Activated CD4-positive, alpha-beta T cell treated with anti-CD3 and anti-CD28 coated beads, Interleukin-2, amount 50 U/mL, for 48 hours (primary cell): ENCODE results near the gene KRT34.
"Not testable (repeated sequence)": the region's sequence is repeated elsewhere in the genome, so short reads cannot be mapped to it uniquely, and the experiment has no call there.

Experiments
- DNase-seq, 2 experiments: peaks; one replicate each; pipeline ENCODE4 v3.0.0-alpha.2; 2020

KRT34 gene

DNA sequence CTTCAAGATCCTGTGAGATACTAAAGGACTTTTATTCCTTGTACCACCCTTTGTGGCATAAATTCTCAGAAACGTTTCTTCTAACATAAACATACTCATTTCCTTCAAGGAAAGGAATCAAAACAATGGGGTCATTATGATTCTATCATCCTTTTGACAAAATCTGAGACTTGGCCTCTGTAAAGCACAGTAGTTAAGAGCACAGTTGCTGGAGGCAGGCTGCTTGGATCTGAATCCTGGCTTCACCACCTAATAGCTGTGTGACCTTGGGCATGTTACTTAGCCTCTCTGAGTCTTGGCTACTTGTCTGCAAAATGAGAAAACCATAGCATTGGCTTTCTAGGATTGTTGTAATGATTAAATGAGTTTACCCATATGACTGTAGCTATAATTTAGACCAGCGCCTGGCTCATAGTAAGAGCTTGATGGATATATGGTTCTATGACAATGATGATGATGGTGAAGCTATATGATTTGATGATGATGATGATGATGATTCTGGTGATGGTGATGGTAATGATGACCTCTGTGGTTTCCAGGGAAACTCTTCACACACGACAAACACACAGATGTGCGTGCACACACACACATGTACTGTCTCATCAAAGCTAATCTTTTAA, 21.4 kb upstream of the KRT34 start:
- no peak for DNase-seq

- no peak for DNase-seq
These were observed 20.1 kb upstream of the KRT34 start for GRCh38 chr17:41402161-41402560.

DNA sequence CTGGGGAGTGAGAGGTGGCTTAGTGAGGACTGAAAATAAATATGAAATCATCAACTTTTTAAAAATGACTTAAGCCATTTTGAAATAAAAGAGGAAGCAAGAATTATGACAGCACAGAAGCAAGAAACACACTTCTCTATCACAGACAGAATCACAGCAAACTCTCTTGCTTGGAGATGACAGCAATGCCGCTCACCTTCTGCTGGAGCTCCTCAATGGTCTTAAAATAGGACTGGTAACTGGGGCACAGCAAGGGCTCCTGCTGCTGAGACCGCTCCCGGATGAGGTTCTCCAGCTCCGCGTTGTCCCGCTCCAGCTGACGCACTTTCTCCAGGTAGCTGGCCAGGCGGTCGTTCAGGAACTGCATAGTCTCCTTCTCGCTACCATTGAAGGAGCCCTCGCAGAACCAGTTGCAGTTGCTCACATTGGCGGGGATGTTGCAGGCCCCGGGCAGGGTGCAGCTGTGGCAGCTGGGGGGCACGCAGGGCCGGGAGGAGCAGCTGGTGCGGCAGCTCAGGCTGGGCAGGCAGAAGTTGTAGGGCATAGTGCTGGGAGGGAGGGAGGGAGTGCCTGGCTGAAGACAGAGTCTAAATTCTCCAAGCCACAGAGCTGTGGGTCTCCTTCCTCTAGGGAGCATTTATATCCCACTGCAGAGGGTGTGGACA, 15.0 kb upstream of the KRT34 start, which contains the start of gene KRT31:
Gene KRT31, minus strand, starts transcription at position 613 of the 665 bp plus-strand sequence. Its CDS starts 69 bp downstream, at position 544.
- DNase-seq = no peak

- no peak for DNase-seq
These were observed 14.2 kb upstream of the KRT34 start for GRCh38 chr17:41396340-41396739.

- DNase-seq = no peak
These were observed 13.5 kb upstream of the KRT34 start for GRCh38 chr17:41395611-41396010.

DNA sequence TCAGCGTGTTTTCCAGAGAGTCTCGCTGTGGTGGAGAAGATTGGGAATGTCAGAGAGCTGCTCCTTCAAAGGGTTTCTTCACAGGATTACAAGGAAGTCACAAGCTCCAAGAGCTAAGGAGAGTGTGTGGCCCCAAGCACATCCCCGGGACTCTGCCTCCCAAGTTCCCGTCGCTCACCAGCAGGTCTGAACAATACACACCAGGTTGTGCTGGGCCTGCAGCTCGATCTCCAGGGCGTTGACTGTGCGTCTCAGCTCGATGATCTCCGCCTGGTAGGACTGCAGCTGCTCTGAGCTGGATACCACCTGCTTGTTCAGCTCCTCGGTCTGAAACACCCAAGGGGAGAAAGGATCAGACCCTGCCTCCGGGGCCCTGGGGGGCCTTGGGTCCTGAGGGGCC, 12.9 kb upstream of the KRT34 start:
- not testable (repeated sequence) for DNase-seq

DNA sequence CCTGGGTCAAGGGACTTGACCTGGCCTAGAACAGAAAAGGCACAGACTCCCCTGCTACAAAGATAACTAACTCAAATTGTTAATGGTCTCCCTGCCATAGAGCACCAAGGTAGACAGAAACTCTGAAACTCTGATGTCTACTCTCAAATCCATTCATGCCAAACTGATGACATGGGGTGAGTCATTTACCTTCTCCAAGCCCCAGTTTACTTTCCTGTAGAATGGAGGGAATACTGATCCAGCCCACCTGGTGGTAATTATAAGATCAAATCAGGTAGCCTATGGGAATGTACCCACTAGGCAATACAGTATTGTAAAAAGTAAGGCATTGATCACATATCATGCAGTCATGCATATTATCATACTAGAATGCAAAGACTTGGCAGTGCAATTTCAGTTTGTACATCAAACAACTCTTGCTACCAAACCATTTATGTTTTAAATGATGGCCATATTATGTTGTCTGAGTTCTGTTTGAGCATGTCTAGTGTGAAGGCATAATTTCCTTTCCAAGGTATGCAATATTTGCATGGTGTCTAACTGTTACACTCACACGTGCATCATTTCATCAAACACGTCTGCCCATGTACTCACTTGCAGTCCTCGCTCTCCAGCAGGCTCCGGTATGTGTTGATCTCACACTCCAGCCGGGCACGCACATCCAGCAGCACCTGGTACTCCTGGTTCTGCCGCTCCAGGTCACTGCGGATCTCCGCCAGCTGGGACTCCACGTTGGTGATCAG, 12.3 kb upstream of the KRT34 start:
- DNase-seq = no peak

GRCh38 chr17:41393826-41394225, 11.7 kb upstream of the KRT34 start:
- no peak for DNase-seq

GRCh38 chr17:41393294-41393693, 11.2 kb upstream of the KRT34 start:
- DNase-seq = no peak

DNA sequence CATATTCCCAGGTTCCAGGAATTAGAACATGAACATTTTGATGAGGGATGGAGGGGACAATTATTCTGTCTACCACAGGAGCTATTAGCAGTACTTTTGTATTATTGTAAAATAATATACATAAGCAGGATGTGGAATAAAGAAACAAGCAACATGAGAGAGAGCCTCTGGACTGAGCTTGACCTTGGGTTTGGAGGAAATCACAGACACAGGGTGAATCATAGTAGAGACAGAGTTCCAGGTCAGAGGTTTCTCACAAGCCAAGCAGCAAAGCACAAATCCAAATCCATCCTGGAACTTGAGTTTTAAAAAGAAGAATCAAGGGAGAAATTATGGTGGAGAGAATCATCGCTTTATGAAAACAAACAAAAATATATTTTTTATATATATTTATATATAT, 10.2 kb upstream of the KRT34 start:
- DNase-seq = no peak

DNA sequence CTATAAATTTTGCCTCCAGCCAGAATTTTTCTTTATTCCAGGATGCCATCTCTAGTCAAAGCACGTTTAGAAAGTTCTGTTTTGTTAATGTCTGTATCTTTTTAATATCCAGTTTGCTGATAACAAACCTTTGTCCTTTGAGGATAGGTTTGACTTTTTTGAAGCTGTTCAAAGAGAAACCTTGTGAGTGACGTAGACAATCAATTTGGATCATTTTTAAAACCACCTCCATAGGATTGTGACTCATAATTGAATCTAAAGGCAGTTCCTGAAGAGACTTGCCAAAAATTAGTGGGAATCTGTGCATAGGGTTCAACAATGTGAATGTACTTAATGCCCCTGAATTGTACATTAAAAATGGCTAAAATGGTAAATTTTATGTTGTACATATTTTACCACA, 9.4 kb upstream of the KRT34 start:
- DNase-seq = no peak

DNA sequence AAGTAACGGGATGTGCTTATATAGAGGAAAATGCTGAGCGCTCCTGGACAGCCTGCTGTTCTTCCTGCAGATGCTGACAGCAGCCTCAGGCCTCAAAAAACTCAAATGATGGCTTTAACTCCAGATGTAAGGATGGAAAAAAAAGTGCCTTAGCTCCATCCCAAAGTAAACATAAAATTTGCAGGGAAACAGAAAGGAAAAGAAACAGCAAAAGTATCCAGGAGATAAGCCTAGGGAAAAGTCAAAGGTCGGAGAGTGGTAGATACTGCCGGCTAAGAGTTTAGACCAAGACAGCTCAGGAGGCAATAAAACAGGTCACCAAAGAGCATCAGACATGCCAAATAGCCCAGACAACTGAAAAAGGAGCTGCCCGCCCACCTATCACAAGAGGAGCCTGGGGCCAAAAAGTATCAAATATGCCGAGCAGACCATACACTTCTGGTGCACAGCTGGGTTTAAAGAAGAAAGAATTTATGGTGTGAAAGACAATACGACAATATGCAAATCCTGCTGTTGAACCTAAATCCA, 8.4 kb upstream of the KRT34 start:
- no peak for DNase-seq

GRCh38 chr17:41387670-41388069, 5.6 kb upstream of the KRT34 start:
- DNase-seq = no peak

- no peak for DNase-seq
These were observed 4.1 kb upstream of the KRT34 start for GRCh38 chr17:41386227-41386626.

- no peak for DNase-seq
These were observed 1.6 kb upstream of the KRT34 start for GRCh38 chr17:41383690-41384089.

DNA sequence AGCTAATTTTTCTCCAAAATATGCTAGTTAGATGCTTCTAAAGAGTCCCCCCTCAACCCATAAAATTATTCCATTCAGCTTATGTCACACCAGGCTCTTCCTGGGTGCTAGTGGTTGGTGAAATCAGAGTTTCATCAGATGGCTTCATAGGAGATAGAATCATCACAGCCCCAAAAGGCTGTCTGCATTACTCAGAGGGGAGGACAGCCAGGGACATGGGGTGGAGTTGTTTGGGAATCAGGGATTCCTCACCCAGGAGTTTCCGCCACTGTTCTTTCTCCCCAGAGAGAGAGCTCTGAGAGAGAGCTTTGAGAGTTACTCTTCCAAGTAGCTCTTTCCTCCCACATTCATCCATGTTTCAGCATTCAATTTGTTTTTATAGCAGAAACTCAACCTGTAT, 288 bp upstream of the KRT34 start:
- DNase-seq = no peak

GRCh38 chr17:41380091-41380490, 2.0 kb downstream of the KRT34 start:
- not testable (repeated sequence) for DNase-seq

- DNase-seq = no peak
These were observed 4.6 kb downstream of the KRT34 start for GRCh38 chr17:41377546-41377945.

DNA sequence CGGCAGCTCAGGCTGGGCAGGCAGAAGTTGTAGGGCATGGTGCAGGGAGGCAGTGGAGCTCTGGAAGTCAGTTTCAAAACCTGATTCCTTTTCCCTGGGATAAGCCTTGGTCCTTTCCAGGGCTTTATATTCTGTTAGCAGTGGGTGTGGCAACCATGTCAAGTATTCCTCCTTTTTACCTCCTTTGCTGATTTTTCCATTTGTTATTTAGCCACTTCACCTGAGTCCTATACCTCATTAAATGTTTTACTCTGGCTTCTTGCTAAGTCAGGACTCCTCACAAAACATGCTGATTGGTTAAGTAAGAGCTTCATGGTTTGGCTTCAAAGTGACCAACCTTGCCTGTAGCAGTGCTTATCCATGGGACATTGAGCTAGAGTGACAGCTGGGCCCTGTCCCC, 12.4 kb downstream of the KRT34 start, which contains the start of gene KRT33B:
Gene KRT33B, minus strand, starts transcription at position 101 of the 400 bp plus-strand sequence. Its CDS starts 63 bp downstream, at position 38.
- no peak for DNase-seq

DNA sequence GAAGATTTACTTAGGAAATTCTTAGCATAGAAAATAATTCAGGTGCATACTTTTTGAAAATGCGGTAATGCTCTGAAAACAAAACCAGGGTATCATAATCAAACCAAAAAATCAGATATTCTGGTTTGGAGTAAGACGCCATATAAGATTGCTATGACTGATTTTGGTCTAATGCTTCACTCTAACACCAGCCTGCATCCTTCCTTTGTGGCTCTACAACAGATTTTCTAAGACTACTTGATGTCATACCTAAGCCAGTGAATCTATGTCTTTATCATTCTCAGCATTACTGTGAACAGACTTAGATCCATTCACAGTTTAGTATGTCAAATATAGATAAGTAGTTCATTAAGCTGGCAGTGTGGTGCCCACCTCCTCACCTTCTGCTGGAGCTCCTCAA, 13.1 kb downstream of the KRT34 start:
- DNase-seq = no peak

GRCh38 chr17:41367426-41368075, 14.6 kb downstream of the KRT34 start:
- no peak for DNase-seq

DNA sequence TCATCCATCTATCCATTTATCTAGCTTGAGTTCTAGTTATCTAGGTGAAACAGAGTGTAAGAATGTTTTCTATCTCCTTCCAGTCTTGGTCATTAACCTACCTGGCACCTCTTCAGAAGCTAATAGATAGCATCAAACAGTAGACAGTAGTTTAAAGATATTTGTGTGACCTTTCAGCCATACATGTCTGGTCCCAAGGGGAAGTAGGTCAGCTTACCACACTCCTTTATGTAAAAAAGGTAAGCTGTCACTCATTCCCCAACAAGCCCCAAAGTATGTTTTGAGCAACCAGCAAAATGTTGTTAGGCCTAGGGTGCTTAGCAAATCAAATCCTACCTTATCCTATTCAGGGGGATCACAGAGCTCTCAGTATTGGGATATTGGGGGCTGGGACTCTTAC, 16.0 kb downstream of the KRT34 start:
- no peak for DNase-seq

DNA sequence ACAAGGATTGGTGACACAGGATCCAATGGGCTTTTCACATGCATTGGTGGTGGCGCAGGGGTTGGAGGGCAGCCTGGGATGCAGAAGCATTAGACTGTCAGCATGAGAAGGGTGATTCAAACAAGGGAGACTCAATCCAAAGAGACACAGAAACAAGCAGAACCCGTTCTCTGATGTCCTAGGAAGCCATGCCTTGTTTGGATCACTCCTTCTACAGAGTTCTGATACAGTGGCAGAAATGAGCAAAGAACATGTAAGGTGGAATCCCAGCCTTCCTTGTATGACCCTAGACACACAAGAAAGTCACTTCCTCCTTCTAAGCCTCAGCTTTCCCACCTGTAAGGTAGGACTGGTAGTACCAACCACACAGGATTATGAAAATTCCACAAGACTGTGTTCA, 18.2 kb downstream of the KRT34 start:
- no peak for DNase-seq
